Suppressor macrophage treated with lipopolysaccharide for 1 hour (primary cell): ENCODE measurements around the gene CMIP.
A peak's percentile ranks its signal among the peaks of the same experiment; 100 is the strongest.

Source experiments
- DNase-seq, 3 donors: peaks; one replicate each; pipeline ENCODE4 v3.0.0-alpha.2; 2020 to 2022

Gene CMIP

GRCh38 chr16:81627024-81627423 lies 182.4 kb downstream of the CMIP start:
- no peak for DNase-seq

GRCh38 chr16:81627729-81628244 lies 183.2 kb downstream of the CMIP start:
- DNase-seq = peak in 2 of 3 donors; percentile 26 to 30

- peak; percentile 71 to 85 (median 75) for DNase-seq
These were observed 184.6 kb downstream of the CMIP start for GRCh38 chr16:81629034-81629802.

- DNase-seq = no peak
These were observed 185.5 kb downstream of the CMIP start for GRCh38 chr16:81629896-81630634.

- DNase-seq = no peak
These were observed 186.0 kb downstream of the CMIP start for GRCh38 chr16:81630635-81631031.

- DNase-seq = peak; percentile 94 to 98 (median 97)
These were observed 188.0 kb downstream of the CMIP start for GRCh38 chr16:81632392-81633146.

GRCh38 chr16:81633147-81633619 lies 188.6 kb downstream of the CMIP start:
- no peak for DNase-seq

GRCh38 chr16:81633680-81634379 lies 189.2 kb downstream of the CMIP start:
- no peak for DNase-seq

GRCh38 chr16:81634380-81635062 lies 189.9 kb downstream of the CMIP start:
- peak; percentile 26 to 39 (median 33) for DNase-seq

GRCh38 chr16:81635063-81635937 lies 190.7 kb downstream of the CMIP start:
- DNase-seq = no peak

- peak; percentile 47 to 55 (median 53) for DNase-seq
These were observed 191.8 kb downstream of the CMIP start for GRCh38 chr16:81636298-81636993.

GRCh38 chr16:81637336-81638235 lies 193.0 kb downstream of the CMIP start:
- DNase-seq = no peak

GRCh38 chr16:81638286-81638945 lies 193.8 kb downstream of the CMIP start:
- no peak for DNase-seq

- DNase-seq = no peak
These were observed 194.7 kb downstream of the CMIP start for GRCh38 chr16:81639348-81639747.

- DNase-seq = no peak
These were observed 195.5 kb downstream of the CMIP start for GRCh38 chr16:81639931-81640680.

GRCh38 chr16:81640681-81641070 lies 196.1 kb downstream of the CMIP start:
- DNase-seq = no peak

GRCh38 chr16:81641395-81642106 lies 196.9 kb downstream of the CMIP start:
- DNase-seq = no peak
